IMR-90 (cell line): Measurements from ENCODE around the gene SIX5. TPM values are rescaled to one million over a fixed set of nuclear protein-coding genes. Genes with fewer than 3 reads are reported as not detected.

ENCODE experiments used
- ATAC-seq: fragments of 200-7000 bp; cut with Tn5 transposase; 2 replicates; pipeline ENCODE4 v1.9.1; 2020; ENCODE audit warnings: low read depth, mild to moderate bottlenecking, moderate library complexity
- BruUV-seq: library from RNA; stranded (reverse); fragments of 400-500 nt; replicated peaks from 2 replicates; lab custom pipeline; 2021; lab: Mats Ljungman, UMichigan
- CTCF ChIA-PET: fragments of 300-600 bp; formaldehyde crosslinking; extraction: SDS; loops from one replicate; lab custom pipeline; 2021; ENCODE audit warnings: antibody characterized with exemption; lab: Yijun Ruan, JAX
- POLR2A ChIA-PET: fragments of 300-600 bp; sonication (Branson Sonifier 250); formaldehyde crosslinking; loops from one replicate; lab custom pipeline; 2022; ENCODE audit warnings: antibody characterized with exemption; ENCODE audit not compliant: unreplicated experiment; lab: Charles Lee
- DNase-seq: peaks from one replicate; pipeline ENCODE4 v3.0.0; 2013
- H2AFZ ChIP-seq: replicated peaks from 2 replicates; pipeline ENCODE3; 2013; ENCODE audit warnings: low read length, mild to moderate bottlenecking; ENCODE audit not compliant: poor library complexity
- H2AK5ac ChIP-seq: 2 replicates; pipeline ENCODE4 v1.6.1; 2013; ENCODE audit warnings: low read depth, low read length, inconsistent platforms
- H2AK9ac ChIP-seq: replicated peaks from 2 replicates; pipeline ENCODE3; 2013; ENCODE audit warnings: mild to moderate bottlenecking, low read depth, low read length, moderate library complexity; ENCODE audit not compliant: poor library complexity
- H2BK120ac ChIP-seq: 2 replicates; pipeline ENCODE4 v1.6.1; 2013; ENCODE audit warnings: low read depth, low read length, inconsistent platforms
- H2BK15ac ChIP-seq: 3 replicates; pipeline ENCODE4 v1.6.1; 2013; ENCODE audit warnings: low read depth, low read length, inconsistent platforms
- H2BK20ac ChIP-seq: 2 replicates; pipeline ENCODE4 v1.6.1; 2013; ENCODE audit warnings: low read depth, mild to moderate bottlenecking, inconsistent platforms, low read length, moderate library complexity
- H2BK5ac ChIP-seq: 2 replicates; pipeline ENCODE4 v1.6.1; 2013; ENCODE audit warnings: mild to moderate bottlenecking, low read depth, low read length, inconsistent platforms; ENCODE audit not compliant: poor library complexity, severe bottlenecking
- H3K14ac ChIP-seq: replicated peaks from 2 replicates; pipeline ENCODE4 v1.6.1; 2013; ENCODE audit warnings: low read depth, low read length, inconsistent platforms
- H3K18ac ChIP-seq: 2 replicates; pipeline ENCODE4 v1.6.1; 2013; ENCODE audit warnings: low read depth, low read length, control low read depth
- H3K23ac ChIP-seq: 2 replicates; pipeline ENCODE4 v1.6.1; 2013; ENCODE audit warnings: low read depth, low read length, inconsistent platforms
- H3K27ac ChIP-seq: 2 replicates; pipeline ENCODE4 v1.5.1; 2013; ENCODE audit warnings: mild to moderate bottlenecking, control low read depth, low read length; ENCODE audit not compliant: insufficient read depth
- H3K27me3 ChIP-seq: 2 replicates; pipeline ENCODE4 v1.6.1; 2013; ENCODE audit warnings: low read length; ENCODE audit not compliant: control insufficient read depth, insufficient read depth
- H3K36me3 ChIP-seq: 2 replicates; pipeline ENCODE4 v1.6.1; 2013; ENCODE audit warnings: low read length, mixed read lengths; ENCODE audit not compliant: control insufficient read depth, insufficient read depth
- H3K4ac ChIP-seq: 2 replicates; pipeline ENCODE4 v1.6.1; 2013; ENCODE audit warnings: low read depth, low read length, inconsistent platforms
- H3K4me1 ChIP-seq: 2 replicates; pipeline ENCODE4 v1.6.1; 2013; ENCODE audit warnings: low read length, mixed read lengths; ENCODE audit not compliant: control insufficient read depth, insufficient read depth
- H3K4me2 ChIP-seq: 2 replicates; pipeline ENCODE4 v1.6.1; 2013; ENCODE audit warnings: low read depth, mild to moderate bottlenecking, control low read depth, low read length, moderate library complexity
- H3K4me3 ChIP-seq: 2 replicates; pipeline ENCODE4 v1.5.1; 2013; ENCODE audit warnings: low read depth, mild to moderate bottlenecking, control low read depth, low read length, moderate library complexity; ENCODE audit not compliant: insufficient read depth
- H3K56ac ChIP-seq: 2 replicates; pipeline ENCODE4 v1.6.1; 2013; ENCODE audit warnings: low read length, inconsistent platforms; ENCODE audit not compliant: insufficient read depth; ENCODE audit errors: extremely low read depth
- H3K79me1 ChIP-seq, 2 experiments: 2 replicates each; pipeline ENCODE4 v1.6.1; 2013; ENCODE audit warnings: low read length in 2 of 2, inconsistent platforms in 1 of 2, low read depth in 1 of 2
- H3K9ac ChIP-seq: 2 replicates; pipeline ENCODE4 v1.6.1; 2013; ENCODE audit warnings: low read depth, low read length, control low read depth
- H3K9me1 ChIP-seq: 2 replicates; pipeline ENCODE4 v1.6.1; 2013; ENCODE audit warnings: low read length, inconsistent platforms; ENCODE audit not compliant: insufficient read depth
- H3K9me3 ChIP-seq: 2 replicates; pipeline ENCODE4 v1.6.1; 2013; ENCODE audit warnings: low read length; ENCODE audit not compliant: control insufficient read depth, insufficient read depth
- H4K20me1 ChIP-seq: 2 replicates; pipeline ENCODE4 v1.6.1; 2013; ENCODE audit warnings: low read length, inconsistent platforms; ENCODE audit not compliant: insufficient read depth
- H4K5ac ChIP-seq: 2 replicates; pipeline ENCODE4 v1.6.1; 2013; ENCODE audit warnings: mild to moderate bottlenecking, low read depth, low read length, control low read depth
- H4K8ac ChIP-seq, 2 experiments: 2 replicates each; pipeline ENCODE4 v1.6.1; 2013; ENCODE audit warnings: low read depth in 2 of 2, low read length in 2 of 2, control low read depth in 1 of 2, inconsistent platforms in 1 of 2
- H4K91ac ChIP-seq: 2 replicates; pipeline ENCODE4 v1.6.1; 2013; ENCODE audit warnings: low read depth, low read length, inconsistent platforms; ENCODE audit not compliant: insufficient read depth
- BHLHE40 ChIP-seq: fragments of 150-350 bp; IDR thresholded peaks from 2 replicates; pipeline ENCODE4 v1.6.1; 2016; ENCODE audit warnings: mild to moderate bottlenecking, low read depth, low read length
- CEBPB ChIP-seq: IDR thresholded peaks from 2 replicates; pipeline ENCODE4 v1.6.1; 2012; ENCODE audit warnings: low read depth, low read length, improper control_type of control experiment
- CHD1 ChIP-seq: IDR thresholded peaks from 2 replicates; pipeline ENCODE4 v1.6.1; 2012; ENCODE audit warnings: low read depth, low read length, improper control_type of control experiment
- FOS ChIP-seq: fragments of 150-350 bp; IDR thresholded peaks from 2 replicates; pipeline ENCODE4 v1.6.1; 2016; ENCODE audit warnings: low read depth, low read length
- MAFK ChIP-seq: IDR thresholded peaks from 2 replicates; pipeline ENCODE4 v1.6.1; 2012; ENCODE audit warnings: low read depth, low read length, improper control_type of control experiment
- NFE2L2 ChIP-seq: fragments of 150-350 bp; IDR thresholded peaks from 2 replicates; pipeline ENCODE4 v1.6.1; 2016; ENCODE audit warnings: low read depth, mild to moderate bottlenecking, low read length
- POLR2A ChIP-seq: IDR thresholded peaks from 2 replicates; pipeline ENCODE4 v1.6.1; 2012; ENCODE audit warnings: mild to moderate bottlenecking, low read depth, low read length
- RAD21 ChIP-seq: IDR thresholded peaks from 2 replicates; pipeline ENCODE4 v1.6.1; 2012; ENCODE audit warnings: low read length, improper control_type of control experiment
- RCOR1 ChIP-seq: IDR thresholded peaks from 2 replicates; pipeline ENCODE4 v1.6.1; 2012; ENCODE audit warnings: mild to moderate bottlenecking, low read length, improper control_type of control experiment; ENCODE audit not compliant: insufficient replicate concordance
- RFX5 ChIP-seq: IDR thresholded peaks from 2 replicates; pipeline ENCODE4 v1.8.0; 2012; ENCODE audit warnings: low read depth, mild to moderate bottlenecking, low read length, moderate library complexity
- SMC3 ChIP-seq: fragments of 150-350 bp; IDR thresholded peaks from 2 replicates; pipeline ENCODE4 v1.6.1; 2016; ENCODE audit warnings: low read depth, mild to moderate bottlenecking, antibody characterized with exemption, low read length, moderate library complexity
- WGBS, 2 experiments: methylation state at CpG; one replicate each; pipeline versions ENCODE4 v1.1.5 to v1.1.7; 2013; ENCODE audit warnings: missing lambda C conversion rate in 2 of 2; ENCODE audit not compliant: insufficient read length in 1 of 2; ENCODE audit errors: extremely low coverage in 2 of 2; 5-methylcytosine and 5-hydroxymethylcytosine counted together
- dilution Hi-C: fragments of 300-500 bp; cut with HindIII; formaldehyde crosslinking; loops from one replicate; pipeline ENCODE4 v1.14.3; 2018; ENCODE audit warnings: low sequenced_read_pairs; ENCODE audit not compliant: unreplicated experiment
- in situ Hi-C: fragments of 300-500 bp; cut with MboI; formaldehyde crosslinking; loops from 3 replicates; pipeline ENCODE4 v1.14.3; 2019; ENCODE audit warnings: low sequenced_read_pairs, inconsistent platforms, mixed read lengths
- intact Hi-C: fragments of 100-400 bp; cut with micrococcal nuclease; formaldehyde crosslinking; loops from 2 replicates; pipeline ENCODE4 v1.10.0; 2022
- polyA plus RNA-seq, 3 experiments: library from polyadenylated mRNA; depleted of rRNA; stranded (reverse); fragments of >200 nt; gene quantifications; 2 replicates each; pipeline ENCODE4 v1.2.3, GENCODE V29; 2012; ENCODE audit warnings: low replicate concordance in 1 of 3
- total RNA-seq: library from RNA; depleted of rRNA; stranded (reverse); fragments of >200 nt; gene quantifications from 2 replicates; pipeline ENCODE4 v1.2.3, GENCODE V29; 2012
- TF ChIP-seq, protein P1 (sequence below): conservative IDR thresholded peaks from 2 replicates; pipeline ENCODE4 v1.5.1; 2012; ENCODE audit warnings: mild to moderate bottlenecking, low read depth, low read length, improper control_type of control experiment

The SIX5 gene
- total and polyA plus RNA-seq, 2 of the 4 experiments (the other 2 are of a cell fraction): 0.90 to 15.5 TPM

DNA sequence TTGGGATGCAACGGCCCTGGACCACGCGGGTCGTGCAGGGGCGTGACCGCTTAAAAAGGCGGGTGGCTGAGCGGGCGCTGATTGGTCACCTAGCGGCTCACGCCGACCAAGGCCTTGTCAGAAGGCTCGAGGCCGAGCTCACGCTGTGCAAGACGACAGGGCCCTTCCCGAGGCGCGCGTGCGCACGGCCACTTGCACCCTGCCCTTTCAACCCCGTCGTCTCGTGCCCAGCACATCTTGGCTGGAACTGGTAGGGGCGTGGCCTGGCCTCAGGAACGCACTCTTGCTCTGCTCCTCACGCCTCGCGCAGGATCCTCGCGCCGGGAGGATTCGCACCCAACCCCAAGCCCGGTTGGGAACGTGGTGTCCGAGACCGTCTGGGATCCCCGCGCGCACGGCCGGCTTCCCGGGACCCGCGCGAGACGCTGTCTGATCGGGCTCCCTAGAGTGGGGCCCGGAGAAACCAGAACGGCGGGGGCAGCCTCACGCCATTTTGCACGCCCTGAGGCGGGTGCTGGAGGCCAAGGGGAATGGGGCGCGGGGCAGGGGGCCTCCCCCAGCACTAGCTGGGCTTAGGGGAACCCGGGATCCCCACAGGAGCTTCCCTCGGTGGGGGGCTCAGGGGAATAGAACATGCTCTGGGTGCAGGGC is 35.8 kb downstream of the SIX5 start, which contains the start of gene MEIOSIN:
TSS of gene MEIOSIN (plus strand) at position 280 of the 651 bp plus-strand sequence. CDS start 1,938 bp downstream, outside the sequence.
- intact Hi-C loops (no loop called here), dilution Hi-C loops (no loop called here), in situ Hi-C loops (no loop called here)
- ChIA-PET CTCF (no interaction called here), POLR2A (interaction anchor here (0.6 kb wide), 1 partner anchor 225 kb away, joined by 3 read pairs; no protein-coding TSS in a partner anchor)
- Histone ChIP-seq H4K20me1 (no peaks in the 10 kb centered on the region), H3K9me1 (peaks cover under 1% of the 10 kb centered on the region; the same call in 1 of the 2 replicates), H4K8ac (no peak within 1 kb of the TSS), H2BK5ac (no peak within 1 kb of the TSS), H3K27ac (no peak within 1 kb of the TSS), H2AK9ac (no peak within 1 kb of the TSS), H3K18ac (no peak within 1 kb of the TSS), H3K9ac (no peak within 1 kb of the TSS), H3K79me1 (peaks cover 16 to 23% of the 10 kb centered on the region in 2 experiments), H2BK15ac (no peak within 1 kb of the TSS), H3K4me2 (no peak within 1 kb of the TSS), H3K4me1 (peaks cover 3% of the 10 kb centered on the region; the same call in 1 of the 2 replicates), H4K5ac (no peak within 1 kb of the TSS), H3K4ac (no peak within 1 kb of the TSS), H2AK5ac (no peak within 1 kb of the TSS), H2BK120ac (no peak within 1 kb of the TSS), H3K4me3 (no peak within 1 kb of the TSS), H2BK20ac (no peak within 1 kb of the TSS), H3K23ac (no peak within 1 kb of the TSS), H3K9me3 (no peaks in the 10 kb centered on the region), H4K91ac (no peak within 1 kb of the TSS), H3K56ac (no peak within 1 kb of the TSS), H2AFZ (no peak within 1 kb of the TSS), H3K14ac (no peak within 1 kb of the TSS), H3K36me3 (no peaks in the 10 kb centered on the region), H3K27me3 (no peaks in the 10 kb centered on the region)
- 91% methylated on average over 36 of the region's 59 CpGs; no CpG with 5 or more reads in 1 of the 2 experiments for WGBS, 2 experiments
- no TSS peak for BruUV-seq
- no peak for DNase-seq
- no peak for ATAC-seq
- no peak for TF ChIP-seq BHLHE40
- TF ChIP-seq RFX5: no peak
- TF ChIP-seq RAD21: no peak
- no peak for TF ChIP-seq MAFK
- TF ChIP-seq SMC3: no peak
- no peak for TF ChIP-seq POLR2A
- no peak for TF ChIP-seq CHD1
- TF ChIP-seq, protein P1, sequence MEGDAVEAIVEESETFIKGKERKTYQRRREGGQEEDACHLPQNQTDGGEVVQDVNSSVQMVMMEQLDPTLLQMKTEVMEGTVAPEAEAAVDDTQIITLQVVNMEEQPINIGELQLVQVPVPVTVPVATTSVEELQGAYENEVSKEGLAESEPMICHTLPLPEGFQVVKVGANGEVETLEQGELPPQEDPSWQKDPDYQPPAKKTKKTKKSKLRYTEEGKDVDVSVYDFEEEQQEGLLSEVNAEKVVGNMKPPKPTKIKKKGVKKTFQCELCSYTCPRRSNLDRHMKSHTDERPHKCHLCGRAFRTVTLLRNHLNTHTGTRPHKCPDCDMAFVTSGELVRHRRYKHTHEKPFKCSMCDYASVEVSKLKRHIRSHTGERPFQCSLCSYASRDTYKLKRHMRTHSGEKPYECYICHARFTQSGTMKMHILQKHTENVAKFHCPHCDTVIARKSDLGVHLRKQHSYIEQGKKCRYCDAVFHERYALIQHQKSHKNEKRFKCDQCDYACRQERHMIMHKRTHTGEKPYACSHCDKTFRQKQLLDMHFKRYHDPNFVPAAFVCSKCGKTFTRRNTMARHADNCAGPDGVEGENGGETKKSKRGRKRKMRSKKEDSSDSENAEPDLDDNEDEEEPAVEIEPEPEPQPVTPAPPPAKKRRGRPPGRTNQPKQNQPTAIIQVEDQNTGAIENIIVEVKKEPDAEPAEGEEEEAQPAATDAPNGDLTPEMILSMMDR: no peak
- TF ChIP-seq NFE2L2: no peak
- no peak for TF ChIP-seq FOS
- TF ChIP-seq RCOR1: no peak
- no peak for TF ChIP-seq CEBPB
